Keratinocyte (primary cell): ENCODE results near the gene FSTL1.

ENCODE experiments used
- CTCF ChIP-seq, 3 experiments: IDR thresholded peaks in 1 of 3; conservative IDR thresholded peaks in 1 of 3; optimal IDR thresholded peaks in 1 of 3; 2 replicates in 2 of 3; 3 replicates in 1 of 3; pipeline versions ENCODE3 to v1.5.1; 2011; ENCODE audit warnings: low read length in 3 of 3, mild to moderate bottlenecking in 3 of 3, moderate library complexity in 2 of 3, control low read depth in 1 of 3, inconsistent platforms in 1 of 3; ENCODE audit not compliant: insufficient read depth in 2 of 3; ENCODE audit errors: extremely low read depth in 1 of 3
- EZH2 ChIP-seq: IDR thresholded peaks from one replicate; pipeline ENCODE4 v1.6.1; 2012; ENCODE audit warnings: inconsistent platforms, mild to moderate bottlenecking, low read length, moderate library complexity

GRCh38 chr3:120457827-120458226 is 7.0 kb upstream of the FSTL1 start:
- no peak for TF ChIP-seq CTCF (optimal IDR thresholded peaks at IDR 0.05 in 1 of 3, IDR thresholded peaks at IDR 0.05 in 1 of 3, conservative IDR thresholded peaks at IDR 0.05 in 1 of 3; ENCODE audit: extremely low read depth in 1 of 3, insufficient read depth in 2 of 3, low read length in 3 of 3)
- TF ChIP-seq EZH2: no peak
